Upper lobe of left lung (tissue), 4 donors: Measurements from ENCODE around the gene UBE2F.

Source experiments
- EP300 ChIP-seq, 4 donors: sonication (generic); formaldehyde crosslinking; IDR thresholded peaks; one replicate each; pipeline ENCODE4 v1.5.1; 2017; ENCODE audit warnings: antibody characterized with exemption in 4 of 4, control low read depth in 2 of 4
- POLR2A ChIP-seq, 4 donors: fragments of 450-650 bp; IDR thresholded peaks; one replicate each; pipeline ENCODE4 v1.5.1; 2016 to 2017; ENCODE audit warnings: antibody characterized with exemption in 4 of 4, mild to moderate bottlenecking in 2 of 4
- POLR2AphosphoS5 ChIP-seq, 2 donors: sonication (generic); formaldehyde crosslinking; IDR thresholded peaks; one replicate each; pipeline ENCODE4 v1.5.1; 2017; ENCODE audit warnings: antibody characterized with exemption in 2 of 2
- TF ChIP-seq, protein P1 (sequence below), 6 experiments: fragments of 450-650 bp in 4 of 6; fragments of 200-600 bp in 2 of 6; sonication (generic) in 2 of 6; IDR thresholded peaks; one replicate each; pipeline ENCODE4 v1.5.1; 2016 to 2019; ENCODE audit warnings: antibody characterized with exemption in 6 of 6

- TF ChIP-seq, protein P1, sequence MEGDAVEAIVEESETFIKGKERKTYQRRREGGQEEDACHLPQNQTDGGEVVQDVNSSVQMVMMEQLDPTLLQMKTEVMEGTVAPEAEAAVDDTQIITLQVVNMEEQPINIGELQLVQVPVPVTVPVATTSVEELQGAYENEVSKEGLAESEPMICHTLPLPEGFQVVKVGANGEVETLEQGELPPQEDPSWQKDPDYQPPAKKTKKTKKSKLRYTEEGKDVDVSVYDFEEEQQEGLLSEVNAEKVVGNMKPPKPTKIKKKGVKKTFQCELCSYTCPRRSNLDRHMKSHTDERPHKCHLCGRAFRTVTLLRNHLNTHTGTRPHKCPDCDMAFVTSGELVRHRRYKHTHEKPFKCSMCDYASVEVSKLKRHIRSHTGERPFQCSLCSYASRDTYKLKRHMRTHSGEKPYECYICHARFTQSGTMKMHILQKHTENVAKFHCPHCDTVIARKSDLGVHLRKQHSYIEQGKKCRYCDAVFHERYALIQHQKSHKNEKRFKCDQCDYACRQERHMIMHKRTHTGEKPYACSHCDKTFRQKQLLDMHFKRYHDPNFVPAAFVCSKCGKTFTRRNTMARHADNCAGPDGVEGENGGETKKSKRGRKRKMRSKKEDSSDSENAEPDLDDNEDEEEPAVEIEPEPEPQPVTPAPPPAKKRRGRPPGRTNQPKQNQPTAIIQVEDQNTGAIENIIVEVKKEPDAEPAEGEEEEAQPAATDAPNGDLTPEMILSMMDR (IDR thresholded peaks at IDR 0.05): no peak
- no peak for TF ChIP-seq POLR2A (IDR thresholded peaks at IDR 0.05)
- no peak for TF ChIP-seq POLR2AphosphoS5 (IDR thresholded peaks at IDR 0.05)
- TF ChIP-seq EP300 (IDR thresholded peaks at IDR 0.05): no peak
Measured at GRCh38 chr2:237939251-237939650, 27.6 kb upstream of the UBE2F start.
